H54 (cell line): ENCODE results near the gene SNAI3.

Experiments
- DNase-seq: peaks from one replicate; pipeline ENCODE4 v3.0.0; 2011; ENCODE audit warnings: low spot score, mixed read lengths; ENCODE audit not compliant: insufficient read length
- FAIRE-seq: peaks from 3 replicates; lab custom pipeline; 2011; peaks lifted over from hg19 to GRCh38; lab: Jason Lieb, UNC
- POLR2A ChIP-seq: IDR thresholded peaks from 2 replicates; pipeline ENCODE4 v1.6.1; 2011; ENCODE audit warnings: low read depth, mild to moderate bottlenecking, low read length

SNAI3 gene

GRCh38 chr16:88703486-88704309 is 17.4 kb upstream of the SNAI3 start:
- FAIRE-seq (no peak), DNase-seq (no peak)
- TF ChIP-seq POLR2A = no peak

- FAIRE-seq (no peak), DNase-seq (no peak)
- TF ChIP-seq POLR2A = no peak
These were observed 16.3 kb upstream of the SNAI3 start for GRCh38 chr16:88702371-88703210.

- TF ChIP-seq POLR2A = no peak
- FAIRE-seq (no peak), DNase-seq (no peak)
These were observed 15.5 kb upstream of the SNAI3 start for GRCh38 chr16:88701581-88702370.

GRCh38 chr16:88700636-88701482 is 14.6 kb upstream of the SNAI3 start:
- peak; percentile 98 for DNase-seq
- FAIRE-seq = no peak
- no peak for TF ChIP-seq POLR2A

- FAIRE-seq = no peak
- TF ChIP-seq POLR2A = 0 out of 2 replicates have a peak, but pooled peaks have one; percentile 3
- no peak for DNase-seq
These were observed 14.0 kb upstream of the SNAI3 start for GRCh38 chr16:88700322-88700635.

- DNase-seq = no peak
- FAIRE-seq = no peak
- no peak for TF ChIP-seq POLR2A
These were observed 12.9 kb upstream of the SNAI3 start for GRCh38 chr16:88699180-88699579.

GRCh38 chr16:88698646-88699045 is 12.3 kb upstream of the SNAI3 start:
- DNase-seq (no peak), FAIRE-seq (no peak)
- TF ChIP-seq POLR2A = no peak

- TF ChIP-seq POLR2A = no peak
- DNase-seq (no peak), FAIRE-seq (no peak)
These were observed 11.7 kb upstream of the SNAI3 start for GRCh38 chr16:88697831-88698615.

- FAIRE-seq (no peak), DNase-seq (no peak)
- TF ChIP-seq POLR2A = no peak
These were observed 11.0 kb upstream of the SNAI3 start for GRCh38 chr16:88697116-88697830.

GRCh38 chr16:88696441-88696840 is 10.1 kb upstream of the SNAI3 start:
- FAIRE-seq (no peak), DNase-seq (no peak)
- no peak for TF ChIP-seq POLR2A

GRCh38 chr16:88695753-88696152 is 9.4 kb upstream of the SNAI3 start:
- no peak for FAIRE-seq

GRCh38 chr16:88695218-88695617 is 8.9 kb upstream of the SNAI3 start:
- no peak for FAIRE-seq
- DNase-seq = no peak
- no peak for TF ChIP-seq POLR2A

More at GRCh38 chr16:88695753-88696152, 9.4 kb upstream of the SNAI3 start:
- no peak for DNase-seq
- no peak for TF ChIP-seq POLR2A
